Stimulated activated CD8-positive, alpha-beta memory T cell treated with anti-CD3 and anti-CD28 coated beads, Interleukin-7, amount 100 ng/mL, for 24 hours (primary cell): ENCODE measurements around the gene LMBRD2.
"Not testable (repeated sequence)": the region's sequence is repeated elsewhere in the genome, so short reads cannot be mapped to it uniquely, and the experiment has no call there.

Source experiments
- DNase-seq: peaks from one replicate; pipeline ENCODE4 v3.0.0-alpha.2; 2020; ENCODE audit warnings: low read depth

LMBRD2 gene

GRCh38 chr5:36151434-36152323, at the start of gene LMBRD2, which contains the start of gene SKP2:
TSS of gene LMBRD2 (minus strand) at chr5:36151887. CDS start at chr5:36143349, 8,538 bp downstream.
TSS of gene SKP2 (plus strand) at chr5:36152111. CDS start at chr5:36152263, 152 bp downstream.
- peak; percentile 94 for DNase-seq

- no peak for DNase-seq
Measured at GRCh38 chr5:36200513-36200912, 48.8 kb upstream of the LMBRD2 start.

- DNase-seq: no peak
Measured at GRCh38 chr5:36199620-36200019, 47.9 kb upstream of the LMBRD2 start.

GRCh38 chr5:36198783-36199182, 47.1 kb upstream of the LMBRD2 start:
- not testable (repeated sequence) for DNase-seq

- DNase-seq: no peak
Measured at GRCh38 chr5:36198281-36198680, 46.6 kb upstream of the LMBRD2 start.

GRCh38 chr5:36193746-36194145, 42.1 kb upstream of the LMBRD2 start:
- DNase-seq: no peak

GRCh38 chr5:36184408-36184807, 32.7 kb upstream of the LMBRD2 start:
- not testable (repeated sequence) for DNase-seq

GRCh38 chr5:36181774-36182173, 30.1 kb upstream of the LMBRD2 start:
- DNase-seq: no peak

- DNase-seq: no peak
Measured at GRCh38 chr5:36180556-36181350, 29.1 kb upstream of the LMBRD2 start.

GRCh38 chr5:36179950-36180349, 28.3 kb upstream of the LMBRD2 start:
- no peak for DNase-seq

GRCh38 chr5:36178524-36178890, 26.8 kb upstream of the LMBRD2 start:
- DNase-seq: no peak

GRCh38 chr5:36177715-36178523, 26.2 kb upstream of the LMBRD2 start:
- no peak for DNase-seq

- DNase-seq: no peak
Measured at GRCh38 chr5:36177154-36177553, 25.5 kb upstream of the LMBRD2 start.

- DNase-seq: no peak
Measured at GRCh38 chr5:36175043-36175442, 23.4 kb upstream of the LMBRD2 start.

- no peak for DNase-seq
Measured at GRCh38 chr5:36174119-36174518, 22.4 kb upstream of the LMBRD2 start.

- no peak for DNase-seq
Measured at GRCh38 chr5:36173426-36173825, 21.7 kb upstream of the LMBRD2 start.

- DNase-seq: no peak
Measured at GRCh38 chr5:36172599-36172998, 20.9 kb upstream of the LMBRD2 start.

GRCh38 chr5:36170832-36171424, 19.2 kb upstream of the LMBRD2 start:
- no peak for DNase-seq

GRCh38 chr5:36168737-36169136, 17.1 kb upstream of the LMBRD2 start:
- DNase-seq: no peak

GRCh38 chr5:36164461-36164860, 12.8 kb upstream of the LMBRD2 start:
- no peak for DNase-seq

GRCh38 chr5:36162810-36163486, 11.3 kb upstream of the LMBRD2 start:
- no peak for DNase-seq
